ENCODE results near the gene UACA. TPM values are rescaled to one million over a fixed set of nuclear protein-coding genes. Genes with fewer than 3 reads are reported as not detected.
A peak's percentile ranks its signal among the peaks of the same experiment; 100 is the strongest.

The UACA gene
- polyA plus RNA-seq, 1 of the 3 experiments (the other 2 are of a cell fraction), result 35.9 TPM

DNA sequence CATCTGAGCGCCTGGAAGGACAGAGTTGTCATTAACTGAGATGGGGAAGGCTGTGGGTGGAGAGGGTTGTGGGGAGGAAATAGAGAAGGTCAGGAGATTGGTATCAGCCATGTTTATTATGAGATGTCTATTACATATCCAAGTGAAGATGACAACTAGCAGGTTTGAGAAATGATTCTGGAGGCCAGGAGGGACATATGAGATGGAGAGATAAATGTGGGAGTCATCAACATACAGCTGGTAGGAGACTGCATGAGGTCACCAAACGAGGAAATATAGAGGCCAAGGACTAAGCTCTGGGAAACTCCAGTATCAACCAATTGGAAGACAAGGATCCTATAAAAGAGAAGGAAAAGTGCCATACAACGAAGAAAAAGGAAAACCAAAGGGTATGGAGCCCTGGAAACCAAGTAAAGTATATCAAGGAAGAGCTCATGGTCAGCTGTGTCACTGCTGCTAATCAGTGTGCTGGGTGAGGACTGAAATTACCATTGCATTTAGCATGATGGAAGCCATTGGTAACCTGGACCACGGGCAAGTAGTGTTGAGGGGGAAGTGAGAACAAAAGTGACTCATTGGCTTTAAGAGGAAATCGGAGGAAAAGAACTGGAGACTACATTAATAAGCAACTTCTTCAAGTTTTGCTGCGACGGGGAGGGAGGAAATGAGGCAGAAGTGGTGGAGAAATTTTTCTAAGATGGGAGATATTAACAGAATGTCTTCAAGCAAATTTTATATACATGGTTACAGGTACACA lies 14.0 kb upstream of the UACA start (continued):
- TF ChIP-seq, protein P1, sequence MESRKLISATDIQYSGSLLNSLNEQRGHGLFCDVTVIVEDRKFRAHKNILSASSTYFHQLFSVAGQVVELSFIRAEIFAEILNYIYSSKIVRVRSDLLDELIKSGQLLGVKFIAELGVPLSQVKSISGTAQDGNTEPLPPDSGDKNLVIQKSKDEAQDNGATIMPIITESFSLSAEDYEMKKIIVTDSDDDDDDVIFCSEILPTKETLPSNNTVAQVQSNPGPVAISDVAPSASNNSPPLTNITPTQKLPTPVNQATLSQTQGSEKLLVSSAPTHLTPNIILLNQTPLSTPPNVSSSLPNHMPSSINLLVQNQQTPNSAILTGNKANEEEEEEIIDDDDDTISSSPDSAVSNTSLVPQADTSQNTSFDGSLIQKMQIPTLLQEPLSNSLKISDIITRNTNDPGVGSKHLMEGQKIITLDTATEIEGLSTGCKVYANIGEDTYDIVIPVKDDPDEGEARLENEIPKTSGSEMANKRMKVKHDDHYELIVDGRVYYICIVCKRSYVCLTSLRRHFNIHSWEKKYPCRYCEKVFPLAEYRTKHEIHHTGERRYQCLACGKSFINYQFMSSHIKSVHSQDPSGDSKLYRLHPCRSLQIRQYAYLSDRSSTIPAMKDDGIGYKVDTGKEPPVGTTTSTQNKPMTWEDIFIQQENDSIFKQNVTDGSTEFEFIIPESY (IDR thresholded peaks at IDR 0.05; ENCODE audit: borderline replicate concordance, low read depth), result no peak
- TF ChIP-seq EP300 (IDR thresholded peaks at IDR 0.05; ENCODE audit: borderline replicate concordance in 1 of 2, low read depth in 1 of 2, low read length in 1 of 2) (peak in 1 of 2 experiments; percentile 60; a peak in 1 of 4 replicates), JUND (IDR thresholded peaks at IDR 0.05) (peak; percentile 72), MXI1 (IDR thresholded peaks at IDR 0.05; ENCODE audit: low read depth, low read length) (no peak), SIN3A (IDR thresholded peaks at IDR 0.05; ENCODE audit: borderline replicate concordance, low read depth, low read length) (no peak), MAX (IDR thresholded peaks at IDR 0.05; ENCODE audit: low read depth) (no peak), POLR2AphosphoS5 (IDR thresholded peaks at IDR 0.05; ENCODE audit: low read depth, low read length) (peak; percentile 45; the same call in 1 of the 2 replicates)
- TF ChIP-seq, protein P2, sequence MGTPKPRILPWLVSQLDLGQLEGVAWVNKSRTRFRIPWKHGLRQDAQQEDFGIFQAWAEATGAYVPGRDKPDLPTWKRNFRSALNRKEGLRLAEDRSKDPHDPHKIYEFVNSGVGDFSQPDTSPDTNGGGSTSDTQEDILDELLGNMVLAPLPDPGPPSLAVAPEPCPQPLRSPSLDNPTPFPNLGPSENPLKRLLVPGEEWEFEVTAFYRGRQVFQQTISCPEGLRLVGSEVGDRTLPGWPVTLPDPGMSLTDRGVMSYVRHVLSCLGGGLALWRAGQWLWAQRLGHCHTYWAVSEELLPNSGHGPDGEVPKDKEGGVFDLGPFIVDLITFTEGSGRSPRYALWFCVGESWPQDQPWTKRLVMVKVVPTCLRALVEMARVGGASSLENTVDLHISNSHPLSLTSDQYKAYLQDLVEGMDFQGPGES (IDR thresholded peaks at IDR 0.05; ENCODE audit: low read depth, low read length), result no peak

DNA sequence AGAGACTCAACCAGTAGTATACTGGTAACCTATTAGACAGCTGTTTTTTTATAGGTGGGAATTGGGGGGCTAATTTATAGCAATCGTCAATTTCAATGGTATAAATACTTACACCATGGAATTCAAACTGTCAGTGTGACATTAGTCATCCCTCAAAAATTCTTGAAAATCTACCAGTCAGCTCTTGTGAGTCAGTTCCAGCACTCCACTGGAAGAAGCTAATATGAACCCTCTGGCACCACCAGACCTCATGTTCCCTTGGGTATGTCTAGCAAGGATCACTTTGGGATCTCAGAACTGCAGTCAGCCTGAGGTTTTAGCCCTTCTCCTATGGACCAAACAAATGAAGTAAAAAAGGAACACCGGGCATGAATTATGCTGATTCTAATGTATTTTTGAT lies 11.8 kb upstream of the UACA start:
- Histone ChIP-seq H3K79me2 (ENCODE audit: insufficient read depth) (no peaks in the 10 kb centered on the region), H2AFZ (ENCODE audit: low read depth) (no peak overlapping the region), H3K27ac (ENCODE audit: low read depth in 2 of 2, low read length in 1 of 2) (peak overlapping the region in 1 of 2 experiments; percentile 89; a peak in 3 of 4 replicates), H3K4me1 (ENCODE audit: control insufficient read depth in 1 of 2, insufficient read depth in 2 of 2, low read depth in 1 of 2, low read length in 1 of 2) (peaks cover 0 to 15% of the 10 kb centered on the region in 2 experiments; a peak in 2 of 4 replicates), H3K27me3 (ENCODE audit: insufficient read depth) (no peaks in the 10 kb centered on the region), H3K4me2 (peak overlapping the region; percentile 22; the same call in 1 of the 2 replicates), H3K9ac (peak overlapping the region; percentile 0; the same call in 1 of the 2 replicates), H3K9me2 (no peaks in the 10 kb centered on the region), H3F3A (replicated peaks; ENCODE audit: insufficient read depth) (peaks cover 46% of the 10 kb centered on the region), H3K4me3 (ENCODE audit: low read depth in 2 of 2, low read length in 1 of 2) (no peak overlapping the region), H4K20me1 (ENCODE audit: insufficient read depth) (no peaks in the 10 kb centered on the region), H3K36me3 (replicated peaks in 1 of 2; ENCODE audit: control insufficient read depth in 1 of 2, insufficient read depth in 2 of 2, low read length in 1 of 2) (no peaks in the 10 kb centered on the region), H3K9me3 (no peaks in the 10 kb centered on the region)
- 35% methylated on average over 2 of the region's 2 CpGs for WGBS (ENCODE audit: low lambda C conversion rate)
- POLR2A ChIA-PET, result no interaction called here
- no peak for DNase-seq
- CTCF ChIA-PET, result no interaction called here
- no peak for TF ChIP-seq RCOR1 (IDR thresholded peaks at IDR 0.05; ENCODE audit: low read length)
- no peak for TF ChIP-seq FOXM1 (IDR thresholded peaks at IDR 0.05; ENCODE audit: low read depth)
- no peak for TF ChIP-seq MXI1 (IDR thresholded peaks at IDR 0.05; ENCODE audit: low read depth, low read length)
- TF ChIP-seq TEAD4 (IDR thresholded peaks at IDR 0.05; ENCODE audit: borderline replicate concordance, insufficient read depth), result peak; percentile 65; the same call in 1 of the 2 replicates
- TF ChIP-seq MEF2A (IDR thresholded peaks at IDR 0.05; ENCODE audit: borderline replicate concordance, low read depth), result 0 out of 2 replicates have a peak, but pooled peaks have one; percentile 16
- no peak; the same call in 1 of the 2 replicates for TF ChIP-seq SIN3A (IDR thresholded peaks at IDR 0.05; ENCODE audit: borderline replicate concordance, low read depth, low read length)
- peak; percentile 83 for TF ChIP-seq JUND (IDR thresholded peaks at IDR 0.05)
- TF ChIP-seq, protein P2 (IDR thresholded peaks at IDR 0.05; ENCODE audit: low read depth, low read length), result no peak
- no peak for TF ChIP-seq NRF1 (IDR thresholded peaks at IDR 0.05; ENCODE audit: low read depth, low read length)
- peak; percentile 50; the same call in 1 of the 2 replicates for TF ChIP-seq NFIC (IDR thresholded peaks at IDR 0.05; ENCODE audit: borderline replicate concordance)
- TF ChIP-seq GATA2 (CRISPR knock-in tag; IDR thresholded peaks at IDR 0.05), result no peak
- no peak for TF ChIP-seq YY1 (IDR thresholded peaks at IDR 0.05; ENCODE audit: low read depth)
- peak; percentile 49; the same call in 1 of the 2 replicates for TF ChIP-seq RXRA (IDR thresholded peaks at IDR 0.05; ENCODE audit: borderline replicate concordance, low read depth)
- TF ChIP-seq GABPA (IDR thresholded peaks at IDR 0.05; ENCODE audit: low read depth), result no peak
- TF ChIP-seq SMC3 (IDR thresholded peaks at IDR 0.05; ENCODE audit: low read depth, low read length), result no peak
- peak; percentile 60; the same call in 1 of the 2 replicates for TF ChIP-seq POLR2AphosphoS5 (IDR thresholded peaks at IDR 0.05; ENCODE audit: low read depth, low read length)
- peak; percentile 79 for TF ChIP-seq TCF12 (IDR thresholded peaks at IDR 0.05)
- TF ChIP-seq FOSL2 (IDR thresholded peaks at IDR 0.05; ENCODE audit: borderline replicate concordance, low read depth), result peak; percentile 87
- TF ChIP-seq, protein P3, sequence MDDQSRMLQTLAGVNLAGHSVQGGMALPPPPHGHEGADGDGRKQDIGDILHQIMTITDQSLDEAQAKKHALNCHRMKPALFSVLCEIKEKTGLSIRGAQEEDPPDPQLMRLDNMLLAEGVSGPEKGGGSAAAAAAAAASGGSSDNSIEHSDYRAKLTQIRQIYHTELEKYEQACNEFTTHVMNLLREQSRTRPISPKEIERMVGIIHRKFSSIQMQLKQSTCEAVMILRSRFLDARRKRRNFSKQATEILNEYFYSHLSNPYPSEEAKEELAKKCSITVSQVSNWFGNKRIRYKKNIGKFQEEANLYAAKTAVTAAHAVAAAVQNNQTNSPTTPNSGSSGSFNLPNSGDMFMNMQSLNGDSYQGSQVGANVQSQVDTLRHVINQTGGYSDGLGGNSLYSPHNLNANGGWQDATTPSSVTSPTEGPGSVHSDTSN (IDR thresholded peaks at IDR 0.05), result peak; percentile 87
- TF ChIP-seq USF1 (IDR thresholded peaks at IDR 0.05; ENCODE audit: borderline replicate concordance, low read depth), result no peak
- TF ChIP-seq ELF1 (IDR thresholded peaks at IDR 0.05), result no peak
- no peak for TF ChIP-seq EZH2phosphoT487 (IDR thresholded peaks at IDR 0.05; ENCODE audit: borderline replicate concordance, low read depth)

Data from SK-N-SH (cell line).